ENCODE data around the gene PARD3.
A peak's percentile ranks its signal among the peaks of the same experiment; 100 is the strongest.

Gene PARD3

DNA sequence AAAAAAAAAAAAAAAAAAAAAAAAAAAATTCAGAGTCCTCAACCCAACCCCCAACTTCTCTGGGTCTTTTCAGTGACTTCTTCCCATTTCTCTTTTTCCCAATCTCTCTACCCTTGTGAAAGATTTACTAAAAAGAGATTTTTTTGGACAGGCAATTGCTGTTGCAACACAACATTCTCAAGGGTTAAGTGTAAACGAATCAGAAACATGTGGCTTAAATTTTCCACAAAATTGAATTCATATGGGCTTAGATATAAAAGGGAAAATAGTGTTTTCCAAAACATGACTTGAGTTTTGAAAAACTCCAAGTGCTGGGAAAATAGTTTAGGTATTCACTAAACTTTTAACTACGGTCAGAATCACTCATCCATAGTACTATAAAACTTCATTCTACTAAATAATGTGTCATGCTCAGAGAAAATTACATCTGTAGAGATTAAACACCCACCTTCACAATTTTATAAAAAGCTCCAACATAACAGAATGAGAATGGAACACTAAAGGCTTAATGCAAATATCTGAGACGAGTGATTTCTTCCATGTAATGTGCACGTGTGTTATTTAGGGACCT, 643.1 kb downstream of the PARD3 start:
- DNase-seq: no peak

DNA sequence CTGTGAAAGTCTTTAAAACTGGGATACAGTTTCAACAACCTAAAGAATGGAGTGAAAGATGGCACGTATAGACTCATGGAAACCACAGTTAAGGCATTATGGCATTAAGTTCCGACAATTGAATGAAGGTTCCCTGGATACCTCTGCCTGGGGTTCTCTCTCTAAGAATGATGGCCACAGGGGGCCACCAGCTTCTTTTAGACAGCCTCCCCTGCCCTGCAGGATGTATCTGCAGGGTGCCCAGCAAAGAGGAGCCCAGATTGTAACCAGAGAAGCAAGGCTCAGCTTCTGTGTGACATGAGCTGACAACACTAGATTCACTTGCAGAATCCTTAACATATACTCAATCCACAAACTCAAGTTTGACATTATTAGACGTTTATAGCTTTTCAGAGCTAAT, 645.4 kb downstream of the PARD3 start:
- DNase-seq: no peak

DNA sequence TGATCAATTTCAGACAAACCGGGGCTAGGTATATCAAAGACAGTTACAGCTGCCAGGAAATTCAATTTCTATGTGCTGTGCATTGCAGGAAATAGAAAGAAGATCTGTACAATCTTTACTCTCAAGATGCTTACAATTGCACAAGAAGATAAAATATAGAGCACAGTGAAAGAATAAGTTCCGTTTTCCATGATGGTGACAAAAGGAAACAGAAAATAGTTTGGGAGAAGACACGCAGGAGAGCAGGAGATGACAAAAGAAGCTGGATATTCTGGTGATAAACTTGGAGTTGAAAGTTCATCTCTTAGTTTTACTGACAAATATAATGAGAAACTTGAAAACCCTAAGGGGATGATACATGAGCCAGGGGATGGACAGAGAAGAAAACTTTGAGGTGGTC, 646.0 kb downstream of the PARD3 start:
- no peak for DNase-seq

DNA sequence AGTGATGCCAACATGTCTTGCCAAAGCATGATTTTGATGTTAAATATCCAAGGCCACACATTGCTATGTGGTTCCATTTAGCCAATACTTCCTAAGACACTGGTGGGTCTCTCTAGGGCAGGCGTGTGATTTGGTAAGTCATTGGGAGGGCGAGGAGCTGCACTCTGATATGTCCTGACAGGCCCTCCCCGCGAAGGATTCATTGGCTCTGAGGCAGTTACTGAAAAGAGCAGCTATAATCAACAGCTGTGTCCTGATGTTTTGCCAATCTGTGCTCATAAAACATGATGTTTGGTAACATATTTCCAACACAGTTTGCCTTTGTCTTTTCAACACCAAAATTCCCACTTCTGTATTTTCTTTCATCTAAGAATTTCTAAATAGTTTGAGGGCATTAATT, 646.7 kb downstream of the PARD3 start:
- DNase-seq: peak; percentile 47

DNA sequence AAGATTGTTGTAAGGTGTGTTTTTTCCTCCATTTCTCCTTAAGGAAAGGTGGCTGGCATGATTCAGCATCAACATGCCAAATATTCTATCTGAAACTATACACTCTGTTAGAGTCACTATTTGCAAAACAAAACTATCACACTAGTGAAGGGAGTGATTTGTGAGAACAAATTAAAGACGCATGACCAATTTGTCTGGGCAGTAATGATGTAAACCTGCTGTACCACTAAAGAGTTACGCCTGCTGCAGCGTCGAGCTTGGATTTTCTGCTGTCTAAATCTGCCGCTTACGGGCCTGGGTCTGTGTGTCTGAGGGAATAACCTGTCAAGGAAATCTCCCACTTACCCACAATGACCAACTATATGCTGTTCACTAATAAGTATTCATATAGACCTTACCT, 648.3 kb downstream of the PARD3 start:
- no peak for DNase-seq

DNA sequence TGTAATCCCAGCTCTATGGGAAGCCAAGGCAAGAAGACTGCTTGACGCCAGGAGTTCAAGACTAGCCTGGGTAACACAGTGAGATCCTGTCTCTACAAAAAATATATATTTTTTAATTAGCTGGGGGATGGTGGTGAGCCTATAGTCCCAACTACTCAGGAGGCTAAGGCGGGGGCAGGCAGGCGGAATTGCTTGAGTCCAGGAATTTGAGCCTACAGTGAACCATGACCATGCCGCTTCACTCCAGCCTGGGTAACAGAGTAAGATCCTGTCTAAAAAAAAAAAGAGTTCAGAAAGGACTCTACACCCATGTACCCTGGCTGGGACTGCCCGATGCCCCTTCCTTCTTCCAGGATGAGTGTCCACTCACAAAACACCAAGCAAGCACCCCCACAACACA, 648.7 kb downstream of the PARD3 start:
- DNase-seq: no peak

DNA sequence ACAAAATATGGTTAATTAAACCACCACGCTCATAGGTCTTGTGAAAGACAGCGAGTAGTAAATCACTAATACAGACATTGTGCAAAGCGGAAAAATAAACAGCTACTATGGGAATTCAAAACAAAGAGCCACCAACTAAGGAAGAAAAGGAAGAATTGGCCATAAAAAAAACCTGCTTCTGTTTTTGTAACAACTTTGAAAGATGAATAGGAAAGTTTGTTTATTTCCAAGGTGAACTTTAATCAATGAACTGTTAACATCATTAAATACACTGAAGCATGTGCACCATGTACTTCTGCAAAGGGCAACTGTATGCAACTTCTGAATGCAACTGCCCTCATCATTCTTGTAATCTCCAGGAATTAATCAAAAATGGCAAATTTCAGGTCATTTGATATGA, 651.1 kb downstream of the PARD3 start:
- DNase-seq: no peak

DNA sequence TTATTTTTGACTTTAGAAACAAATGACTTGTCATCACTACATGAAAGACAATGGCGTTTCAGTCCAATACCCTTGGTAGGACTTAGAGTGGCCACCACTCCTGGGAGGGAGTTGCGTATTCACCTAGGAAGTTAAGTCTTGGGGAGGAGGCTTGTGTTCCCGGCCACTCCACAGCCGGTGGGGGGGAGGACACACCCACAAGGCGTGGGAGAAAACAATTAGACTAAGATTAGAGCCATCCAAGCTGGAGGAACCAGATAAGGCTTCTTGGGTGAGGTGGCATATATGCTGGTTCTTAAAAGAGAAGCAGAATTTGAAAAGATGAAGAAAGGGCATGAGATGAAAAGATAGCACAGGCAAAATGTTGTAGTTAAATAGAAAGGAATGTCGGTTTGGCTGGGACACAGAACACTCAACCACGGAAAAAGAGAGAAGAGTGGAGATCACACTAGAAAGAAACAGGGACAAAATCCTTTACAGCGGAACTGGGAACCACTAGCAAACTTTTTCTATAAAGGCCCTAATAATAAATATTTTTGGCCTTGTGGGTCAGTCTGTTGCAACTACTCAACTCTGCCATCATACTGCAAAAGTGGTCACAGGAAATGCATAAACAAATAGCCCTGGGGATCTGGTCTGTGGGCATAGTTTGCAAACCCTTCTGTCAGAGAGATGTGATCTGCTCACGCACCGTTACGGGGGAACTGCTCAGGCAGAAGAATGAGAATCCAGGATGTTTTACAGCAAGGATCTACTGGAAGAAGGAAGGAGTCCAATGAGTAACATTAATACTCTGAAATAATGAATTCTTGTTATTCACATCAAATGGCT, 651.8 kb downstream of the PARD3 start:
- no peak for DNase-seq

DNA sequence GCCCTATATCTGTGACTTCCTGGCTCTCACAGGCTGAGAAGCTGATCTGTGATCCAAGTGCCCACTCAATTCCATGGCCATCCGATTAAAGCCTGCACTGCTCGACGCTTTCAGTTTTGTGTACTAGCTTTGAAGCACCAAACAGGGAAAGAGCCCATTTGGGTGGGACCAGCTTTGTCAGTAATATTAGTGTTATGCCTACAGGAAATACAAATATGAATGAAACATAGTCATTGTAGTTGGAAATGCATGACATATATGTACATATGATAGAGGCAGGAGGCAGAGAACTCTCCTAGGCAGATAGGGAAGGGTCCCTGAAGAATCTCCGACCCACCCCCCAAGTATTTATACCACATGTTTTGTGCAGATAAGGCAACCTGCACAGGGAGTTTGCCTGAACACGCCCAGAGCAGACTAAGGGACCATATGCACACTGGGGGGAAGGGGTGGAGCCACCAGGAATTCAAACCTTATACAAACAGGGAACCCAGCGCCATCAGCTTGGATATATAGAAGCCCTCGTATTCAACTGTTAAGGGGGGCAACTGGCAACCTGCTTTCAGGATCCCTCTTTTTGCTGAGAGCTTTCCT, 653.2 kb downstream of the PARD3 start:
- DNase-seq: no peak

DNA sequence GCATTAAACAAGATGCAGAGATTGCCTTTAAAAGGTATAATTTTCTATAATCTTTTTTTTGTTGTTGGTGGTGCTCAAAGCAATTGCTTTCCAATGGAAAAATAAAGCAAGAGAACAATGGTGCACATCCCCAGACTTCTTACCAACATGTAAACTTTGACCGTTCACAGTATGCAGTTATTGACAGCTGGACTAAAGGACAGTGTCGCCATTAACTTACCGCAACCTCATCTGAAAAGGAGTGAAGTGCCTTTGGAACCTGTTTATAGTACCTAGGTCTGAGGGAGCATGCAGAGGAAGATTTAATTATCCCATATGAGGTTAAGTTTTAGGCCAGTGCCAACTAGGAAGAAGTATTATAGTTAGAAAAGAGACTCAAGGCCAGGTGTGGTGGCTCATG, 654.5 kb downstream of the PARD3 start:
- DNase-seq: no peak

DNA sequence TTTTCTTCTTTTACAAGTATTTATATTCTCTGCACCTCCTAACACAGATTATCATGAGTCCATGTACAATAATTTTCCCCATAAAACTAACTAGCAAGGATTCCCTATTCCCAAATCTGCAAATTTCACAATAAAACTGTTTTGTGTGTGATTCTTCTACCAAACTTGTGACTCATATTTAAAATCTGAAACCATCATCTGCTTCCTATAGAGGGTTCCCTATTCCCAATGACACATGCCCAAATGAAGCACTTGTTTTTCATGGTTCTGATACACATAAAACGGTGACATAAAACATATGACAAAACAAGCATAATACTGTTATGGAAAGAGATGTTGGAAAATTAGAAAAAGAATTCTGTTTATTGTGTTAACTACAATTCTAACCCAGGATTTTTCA, 657.6 kb downstream of the PARD3 start:
- DNase-seq: no peak

DNA sequence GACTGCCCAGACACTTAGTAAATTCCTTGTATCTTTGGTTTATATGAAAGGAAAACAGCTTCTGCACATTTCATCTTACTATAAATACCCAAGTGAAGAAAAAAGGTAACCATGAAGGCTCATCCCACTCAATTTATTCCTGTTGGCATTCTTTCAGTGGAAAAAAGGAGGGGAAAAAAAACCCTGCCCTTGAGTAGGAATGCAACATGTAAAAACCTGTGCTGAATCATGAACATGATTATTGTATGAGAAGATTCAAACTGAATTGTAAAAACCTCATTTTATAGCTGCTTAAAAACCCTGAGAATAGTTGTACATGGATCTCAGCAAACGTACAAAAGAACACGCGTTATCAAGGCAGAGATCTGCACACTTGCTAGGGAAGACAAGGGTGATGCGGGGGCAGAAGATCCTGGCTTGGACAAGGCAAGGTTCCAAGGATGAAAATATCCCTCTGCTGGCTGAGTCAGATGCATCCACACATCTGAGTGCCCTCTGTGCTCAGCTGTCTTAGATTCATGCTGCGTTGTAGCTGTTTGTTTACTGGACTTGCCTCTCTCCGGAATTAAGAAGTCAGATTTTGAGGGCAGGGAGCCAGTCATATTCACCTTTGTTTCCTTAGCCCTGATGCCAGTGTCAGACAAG, 658.2 kb downstream of the PARD3 start:
- no peak for DNase-seq

DNA sequence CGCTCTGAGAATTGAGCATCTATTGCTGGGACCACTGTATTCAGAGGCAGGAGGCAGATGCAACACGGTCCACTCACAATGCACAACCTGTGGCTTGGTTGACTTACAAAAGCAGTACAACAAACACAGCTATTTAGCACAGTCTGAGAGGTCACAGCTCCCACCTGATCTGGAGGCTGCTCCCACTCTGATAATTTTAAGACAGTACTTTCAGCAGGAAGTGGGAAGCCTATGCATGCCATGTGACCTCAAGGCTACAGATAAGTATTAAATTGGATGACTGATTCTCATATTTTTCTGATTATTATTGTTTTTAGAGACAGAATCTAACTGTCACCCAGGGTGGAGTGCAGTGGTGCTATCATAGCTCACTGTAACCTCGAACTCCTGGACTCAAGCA, 659.3 kb downstream of the PARD3 start:
- DNase-seq: no peak

DNA sequence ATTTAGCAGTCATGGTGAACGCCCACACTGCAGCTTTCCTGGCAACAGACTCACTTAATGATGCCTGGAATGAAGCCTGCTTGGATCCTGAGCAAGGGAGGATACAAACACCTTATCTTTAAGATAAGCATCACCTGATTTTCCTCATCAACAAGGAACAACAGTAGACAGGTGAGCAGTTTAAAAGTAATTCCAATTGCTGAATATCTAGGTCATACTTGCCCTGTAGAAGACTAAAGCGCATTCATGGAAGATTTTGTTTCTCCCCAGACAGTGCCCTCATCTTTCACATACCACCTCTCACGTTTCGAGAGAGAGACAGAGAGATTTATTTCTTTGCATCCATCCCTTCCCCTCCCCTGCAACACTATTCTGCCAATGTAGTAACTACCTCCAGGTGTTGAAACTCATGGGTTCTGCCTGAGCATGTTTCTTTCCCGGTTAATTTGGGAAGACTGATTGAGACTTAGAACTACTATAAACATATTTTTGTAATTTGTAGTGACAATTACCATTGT, 660.7 kb downstream of the PARD3 start:
- no peak for DNase-seq

DNA sequence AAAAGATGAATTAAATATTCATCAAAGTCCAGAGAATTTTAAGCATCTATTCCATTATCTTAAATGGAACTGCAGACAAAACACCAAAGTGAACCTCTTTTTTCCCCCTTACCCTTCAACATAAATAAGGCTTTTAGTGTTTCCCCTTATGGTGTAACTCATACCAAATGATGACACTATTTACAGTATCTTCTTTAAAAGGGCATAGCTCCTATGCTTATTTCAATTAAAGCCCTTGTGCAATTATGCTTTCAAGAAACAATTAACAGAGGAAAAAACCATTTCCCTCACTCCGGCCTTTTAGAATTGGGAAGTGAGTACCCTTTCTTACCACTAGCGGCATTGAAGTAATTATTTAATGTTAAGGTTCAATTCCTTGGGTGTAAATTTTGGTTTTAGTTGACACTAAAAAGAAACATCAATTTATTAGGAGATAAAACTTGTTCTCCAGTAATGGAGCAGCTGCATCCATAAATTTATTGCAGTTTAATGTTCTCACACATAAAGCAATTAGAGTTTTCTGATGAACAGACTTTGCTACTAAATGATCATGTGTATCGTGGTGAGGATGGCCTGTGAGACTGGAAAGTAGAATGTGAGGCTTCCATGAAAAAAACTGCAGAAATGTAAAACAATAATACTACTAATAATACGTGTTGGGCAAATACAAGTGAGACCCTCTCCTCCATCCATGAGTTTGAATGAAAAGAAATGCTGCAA, 661.3 kb downstream of the PARD3 start:
- DNase-seq: no peak

DNA sequence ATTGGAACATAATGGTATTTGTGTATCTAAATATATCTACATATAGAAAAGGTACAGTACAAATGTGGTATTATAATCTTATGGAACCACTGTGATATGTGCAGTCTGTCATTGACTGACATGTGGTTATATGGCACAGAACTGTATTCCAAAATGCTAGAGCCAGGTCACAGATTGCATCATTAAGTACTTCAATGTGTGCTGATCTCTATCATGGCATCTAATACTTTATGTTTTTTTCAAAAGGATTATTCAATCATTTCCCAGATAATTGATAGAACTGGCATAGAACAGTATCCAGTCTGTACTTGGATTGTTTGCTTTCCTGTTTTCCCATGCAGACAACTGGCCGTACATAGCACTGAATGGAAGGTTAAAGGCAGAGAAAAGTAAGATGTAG, 662.7 kb downstream of the PARD3 start:
- DNase-seq: no peak

DNA sequence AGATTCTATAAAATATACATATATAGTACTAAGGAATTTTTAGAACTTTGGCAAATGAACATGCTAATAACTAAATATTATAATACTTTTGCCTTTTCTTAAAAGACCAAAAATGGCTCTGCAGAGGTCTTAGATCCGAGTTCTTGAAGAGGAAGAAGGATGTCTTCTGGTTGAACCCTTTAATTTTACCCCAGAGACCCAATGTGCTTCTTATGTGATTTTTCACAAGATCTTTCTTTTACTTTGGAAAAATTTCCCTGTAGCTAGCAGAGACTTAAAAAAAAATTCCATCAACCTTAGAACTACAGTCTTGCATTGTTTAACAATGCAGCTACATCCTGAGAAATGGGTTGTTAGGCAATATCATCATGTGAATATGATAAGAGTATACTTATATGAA, 663.2 kb downstream of the PARD3 start:
- DNase-seq: no peak

DNA sequence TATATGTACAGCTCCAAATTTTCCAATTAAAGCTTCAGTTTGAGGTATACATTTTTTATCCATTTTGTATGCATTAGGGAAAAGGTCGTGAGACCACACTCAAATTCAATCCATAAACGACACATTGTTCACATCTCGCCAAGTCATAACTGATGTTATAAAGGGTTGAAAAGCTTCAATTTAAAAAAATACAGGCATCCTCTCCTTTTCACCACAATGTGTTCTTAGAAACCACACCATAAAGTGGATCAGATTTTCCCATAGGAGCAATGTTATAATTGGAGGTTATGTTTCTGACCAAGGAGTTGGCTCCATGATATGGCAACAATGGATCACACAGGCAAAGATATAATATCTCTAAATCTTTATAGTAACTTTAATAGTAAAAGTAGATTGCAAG, 663.6 kb downstream of the PARD3 start:
- no peak for DNase-seq

DNA sequence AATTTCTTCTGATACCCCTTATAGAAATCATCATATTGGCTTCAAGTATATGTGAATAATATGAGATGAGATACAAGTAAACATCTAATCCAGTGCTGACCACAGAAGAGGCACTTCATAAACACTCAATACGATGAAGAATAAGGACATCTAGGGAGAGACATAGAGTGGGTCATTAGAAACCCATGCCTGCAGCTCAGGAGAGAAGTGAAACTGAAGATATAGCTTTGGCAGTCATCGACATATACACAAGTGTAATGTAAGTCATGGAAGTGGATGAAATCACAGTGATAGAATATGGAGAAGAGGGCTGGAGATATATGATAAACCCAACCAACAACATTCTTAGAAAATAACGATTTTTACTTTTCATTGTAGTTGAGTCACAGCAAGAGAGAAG, 665.0 kb downstream of the PARD3 start:
- DNase-seq: no peak

DNA sequence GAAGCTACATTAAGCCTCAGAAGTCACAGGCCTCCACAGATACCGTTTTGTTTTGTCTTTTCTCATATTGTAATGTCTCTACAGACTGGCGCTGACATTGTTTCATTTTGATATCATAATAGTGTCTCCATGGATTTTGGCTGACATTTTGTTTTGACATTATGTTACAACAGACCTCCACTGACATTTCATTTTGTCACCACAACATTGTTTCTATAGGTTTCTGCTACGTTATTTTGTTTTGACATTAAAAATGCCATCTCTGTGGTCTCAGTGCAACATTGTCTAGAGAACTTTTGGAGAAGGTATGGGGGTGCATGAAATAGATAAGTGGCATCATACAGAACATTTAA, 666.8 kb downstream of the PARD3 start:
- DNase-seq: no peak

DNA sequence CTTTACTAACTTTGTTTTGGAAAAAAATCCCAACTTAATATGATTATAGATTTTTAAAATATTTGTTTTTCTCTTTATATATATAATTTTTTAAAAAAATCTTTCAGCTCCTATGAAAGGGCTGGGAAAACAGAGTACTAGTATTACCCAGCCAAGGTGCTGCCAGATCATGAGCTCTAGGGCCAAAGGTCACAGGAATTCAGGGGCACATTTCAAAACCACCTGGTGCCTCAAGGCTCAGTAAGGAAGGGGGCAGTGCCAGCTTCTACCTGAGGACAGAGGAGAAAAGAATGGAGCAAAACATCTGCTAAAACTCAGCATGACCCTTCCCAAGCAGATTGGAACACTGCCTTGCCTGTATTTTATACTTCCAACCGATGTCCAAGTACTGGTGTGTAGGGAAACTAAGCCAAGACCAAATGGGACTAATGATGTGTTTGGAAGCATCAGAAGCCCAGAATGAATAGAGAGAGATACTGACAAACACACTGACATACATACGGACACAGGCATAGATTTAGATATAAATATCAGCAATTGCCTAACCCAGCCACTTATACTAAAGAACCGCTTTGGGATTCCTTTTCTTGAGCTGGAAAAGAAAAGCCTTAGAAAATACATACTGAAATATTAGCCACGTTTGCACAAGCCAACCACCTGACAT, 667.3 kb downstream of the PARD3 start:
- no peak for DNase-seq

DNA sequence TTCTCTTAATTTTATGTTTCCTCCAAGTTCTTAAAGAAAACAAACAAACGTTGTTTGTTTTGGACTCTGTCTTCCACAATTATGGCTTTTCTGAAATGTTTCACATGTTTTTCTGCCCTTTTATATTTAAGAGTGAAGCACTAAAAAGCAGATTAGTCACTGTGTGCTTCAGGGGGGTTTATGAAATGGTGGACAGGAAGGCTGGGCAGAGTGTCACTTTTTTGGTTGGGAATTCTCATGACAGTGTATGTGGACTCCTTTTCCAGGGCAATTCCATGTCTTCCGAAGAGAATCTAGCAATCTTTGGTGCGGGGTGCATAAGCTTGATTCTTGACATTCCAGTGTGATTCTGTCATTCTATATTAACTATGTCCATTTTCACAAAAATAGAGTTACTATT, 669.4 kb downstream of the PARD3 start:
- no peak for DNase-seq

DNA sequence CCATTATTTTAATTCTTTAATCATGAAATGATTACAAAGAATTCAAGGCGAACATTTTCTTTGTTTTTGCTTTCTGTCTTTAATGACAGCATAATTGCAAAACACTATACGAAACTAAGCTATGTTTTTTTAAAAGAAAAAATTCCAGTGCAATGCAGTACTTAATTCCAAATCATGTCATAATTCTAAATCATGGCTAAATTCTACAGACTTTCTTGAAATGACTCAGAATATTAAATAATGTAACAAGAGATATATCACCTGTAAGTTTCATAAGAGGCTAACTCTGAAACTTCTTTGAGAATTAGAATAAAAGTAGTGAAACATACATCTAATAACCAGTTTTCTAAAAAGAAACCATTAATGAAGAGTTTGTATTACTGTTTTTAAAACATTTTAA, 671.6 kb downstream of the PARD3 start:
- no peak for DNase-seq

Data from right hindlimb (tissue), 1 donor.